HFFc6 (cell line): ENCODE data around the gene LBX2. TPM values are rescaled to one million over a fixed set of nuclear protein-coding genes. Genes with fewer than 3 reads are reported as not detected.

Experiments
- DNase-seq: peaks from one replicate; pipeline ENCODE4 v3.0.0-alpha.2; 2018
- H3K27ac Mint-ChIP-seq: 2 replicates; pipeline ENCODE4 v1.8.0; 2020; ENCODE audit warnings: mild to moderate bottlenecking, mixed read lengths
- H3K27me3 Mint-ChIP-seq: 2 replicates; pipeline ENCODE4 v1.8.0; 2021; ENCODE audit warnings: mild to moderate bottlenecking, moderate library complexity, mixed read lengths; ENCODE audit not compliant: insufficient read depth
- H3K36me3 Mint-ChIP-seq: 2 replicates; pipeline ENCODE4 v1.8.0; 2021; ENCODE audit warnings: low read depth, mixed read lengths
- H3K4me1 Mint-ChIP-seq: 2 replicates; pipeline ENCODE4 v1.8.0; 2020; ENCODE audit warnings: low read depth, mixed read lengths
- H3K4me3 Mint-ChIP-seq: 2 replicates; pipeline ENCODE4 v1.8.0; 2020; ENCODE audit warnings: mild to moderate bottlenecking, moderate library complexity, mixed read lengths
- H3K9me3 Mint-ChIP-seq: 2 replicates; pipeline ENCODE4 v1.8.0; 2020; ENCODE audit warnings: mild to moderate bottlenecking, mixed read lengths
- CTCF ChIP-seq: fragments of 200-600 bp; sonication (generic); IDR thresholded peaks from 2 replicates; pipeline ENCODE4 v1.5.0; 2021; ENCODE audit warnings: antibody characterized with exemption, mild to moderate bottlenecking
- total RNA-seq, 6 experiments: library from RNA; stranded (reverse); fragmentation: NEBNext Ultra II Directional; extraction: Animal tissue kit (Norgen Biotek cat#: 25700); gene quantifications; 2 replicates in 1 of 6; 3 replicates in 5 of 6; pipeline ENCODE4 v1.2.3, GENCODE V29; 2021

The LBX2 gene
- total RNA-seq, 6 experiments from 2014 or later, result 0.21 to 1.8 (median 1.2) TPM

DNA sequence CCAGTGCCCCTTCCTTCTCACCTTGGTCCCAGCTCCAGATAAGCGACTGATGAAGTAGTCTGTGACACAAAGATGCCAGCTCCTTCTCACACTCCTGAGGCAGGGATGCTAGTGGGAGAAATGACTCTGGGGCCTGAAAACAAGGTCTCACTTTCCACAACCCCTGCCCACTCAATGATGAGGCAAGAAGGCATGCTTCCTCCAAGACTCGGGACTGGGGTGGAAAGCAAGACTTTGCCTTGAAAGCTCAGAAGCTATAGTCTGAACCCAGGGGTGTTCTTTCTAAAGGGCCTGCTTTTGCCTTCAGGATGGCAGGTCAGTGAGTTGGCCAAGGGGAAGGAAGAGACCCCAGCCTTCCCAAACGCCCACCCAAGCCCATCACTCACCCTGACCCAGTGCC, 18.0 kb downstream of the LBX2 start:
- no peak for DNase-seq
- Mint-ChIP-seq H3K4me3 (peak overlapping the region; percentile 94), H3K9me3 (no peaks in the 10 kb centered on the region), H3K4me1 (peaks cover 26% of the 10 kb centered on the region), H3K27me3 (peaks cover 1% of the 10 kb centered on the region; the same call in 1 of the 2 replicates), H3K27ac (peak overlapping the region; percentile 89), H3K36me3 (peaks cover 19% of the 10 kb centered on the region)
- TF ChIP-seq CTCF, result no peak

DNA sequence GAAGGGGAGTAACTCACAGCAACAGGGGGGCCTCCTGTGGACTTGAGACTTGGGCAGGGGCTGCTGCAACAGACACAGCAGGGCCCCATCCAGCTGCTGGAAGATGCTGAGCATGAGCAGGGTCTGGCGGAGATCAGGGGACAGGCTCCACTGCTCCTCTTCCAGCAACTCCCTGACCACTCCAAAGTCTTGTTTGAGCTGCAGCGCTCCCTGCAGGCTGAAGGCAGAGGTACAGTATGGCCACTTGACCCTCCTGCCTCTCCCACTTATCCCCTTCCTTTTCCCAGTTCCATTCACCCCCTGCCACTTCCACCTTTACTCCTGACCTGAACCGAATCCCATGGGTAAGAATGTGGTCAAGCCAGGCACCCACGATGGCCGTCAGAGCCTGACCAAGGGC, 24.5 kb downstream of the LBX2 start:
- no peaks in the 10 kb centered on the region for H3K9me3 Mint-ChIP-seq
- peaks cover 2% of the 10 kb centered on the region for H3K27me3 Mint-ChIP-seq
- TF ChIP-seq CTCF, result peak; percentile 62; the same call in 1 of the 2 replicates
- peaks cover 14% of the 10 kb centered on the region for H3K4me1 Mint-ChIP-seq
- H3K4me3 Mint-ChIP-seq, result no peak overlapping the region
- H3K36me3 Mint-ChIP-seq, result peaks cover 51% of the 10 kb centered on the region
- no peak overlapping the region for H3K27ac Mint-ChIP-seq
- no peak for DNase-seq

- no peak for DNase-seq
- Mint-ChIP-seq H3K9me3 (no peaks in the 10 kb centered on the region), H3K27me3 (peaks cover 2% of the 10 kb centered on the region), H3K36me3 (peaks cover 54% of the 10 kb centered on the region), H3K4me1 (peaks cover 15% of the 10 kb centered on the region), H3K27ac (no peak overlapping the region; the same call in 1 of the 2 replicates), H3K4me3 (no peak overlapping the region)
- TF ChIP-seq CTCF, result no peak
Observed at GRCh38 chr2:74474481-74474880, 24.9 kb downstream of the LBX2 start.

DNA sequence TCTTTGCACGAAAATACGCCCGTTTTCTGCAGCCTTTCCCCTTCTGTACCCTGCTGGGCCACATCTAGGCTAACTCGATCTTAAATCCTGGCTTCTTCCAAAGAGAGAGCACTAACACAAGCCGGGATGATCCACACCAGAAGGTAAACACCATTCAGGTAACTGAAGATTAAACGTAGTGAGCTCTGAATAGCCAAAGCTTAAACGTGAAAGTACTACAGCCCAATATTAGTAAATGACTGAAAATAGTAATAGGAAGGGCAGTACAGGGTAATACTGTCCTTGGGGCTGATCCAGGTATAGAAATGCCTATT, 26.5 kb downstream of the LBX2 start:
- Mint-ChIP-seq H3K4me3 (peak overlapping the region; percentile 98), H3K27ac (peak overlapping the region; percentile 96), H3K9me3 (no peaks in the 10 kb centered on the region), H3K36me3 (peaks cover 49% of the 10 kb centered on the region), H3K4me1 (peaks cover 15% of the 10 kb centered on the region), H3K27me3 (peaks cover 2% of the 10 kb centered on the region)
- no peak for DNase-seq
- no peak for TF ChIP-seq CTCF

- Mint-ChIP-seq H3K4me3 (peak within 1 kb of the TSS; percentile 98), H3K36me3 (peaks cover 46% of the 10 kb centered on the region), H3K4me1 (peaks cover 15% of the 10 kb centered on the region), H3K9me3 (no peaks in the 10 kb centered on the region), H3K27me3 (peaks cover 2% of the 10 kb centered on the region), H3K27ac (peak within 1 kb of the TSS; percentile 96)
- DNase-seq, result peak; percentile 90
- TF ChIP-seq CTCF, result no peak
Observed at GRCh38 chr2:74472086-74472944, 27.1 kb downstream of the LBX2 start, which contains the start of gene MRPL53. Gene MRPL53 (minus strand): TSS chr2:74472680. CDS start chr2:74472660, 20 bp downstream.
